Lower lobe of right lung (tissue), 2 donors: ENCODE data around the gene SSTR3. TPM values are rescaled to one million over a fixed set of nuclear protein-coding genes. Genes with fewer than 3 reads are reported as not detected.

Source experiments
- ATAC-seq, 2 donors: fragments of 200-7000 bp; cut with Tn5 transposase; one replicate each; pipeline ENCODE4 v1.9.1; 2020 to 2022; ENCODE audit warnings: mild to moderate bottlenecking in 2 of 2, moderate library complexity in 2 of 2
- DNase-seq: peaks from one replicate; pipeline ENCODE4 v3.0.0-alpha.2; 2020
- H3K27ac ChIP-seq: fragments of 200-600 bp; one replicate; pipeline ENCODE4 v1.8.0; 2022
- H3K27me3 ChIP-seq: fragments of 200-600 bp; one replicate; pipeline ENCODE4 v1.8.0; 2022; ENCODE audit warnings: low read depth
- H3K36me3 ChIP-seq: fragments of 200-600 bp; one replicate; pipeline ENCODE4 v1.8.0; 2022; ENCODE audit warnings: mild to moderate bottlenecking
- H3K4me1 ChIP-seq: fragments of 200-600 bp; one replicate; pipeline ENCODE4 v1.8.0; 2022
- H3K4me3 ChIP-seq: fragments of 200-600 bp; one replicate; pipeline ENCODE4 v1.8.0; 2022; ENCODE audit warnings: mild to moderate bottlenecking
- H3K9me3 ChIP-seq: fragments of 200-600 bp; one replicate; pipeline ENCODE4 v1.8.0; 2022
- CTCF ChIP-seq: fragments of 200-600 bp; IDR thresholded peaks from one replicate; pipeline ENCODE4 v1.8.0; 2022; ENCODE audit warnings: antibody characterized with exemption, mild to moderate bottlenecking
- intact Hi-C: fragments of 100-400 bp; cut with DNase I; formaldehyde crosslinking; loops from one replicate; pipeline ENCODE4 v1.11.0; 2022
- total RNA-seq: library from RNA; stranded (reverse); fragmentation: NEBNext Ultra II Directional; extraction: Animal tissue kit (Norgen Biotek cat#: 25700); gene quantifications from one replicate; pipeline ENCODE4 v1.2.1, GENCODE V29; 2021
- donor health status: DM: no; HTN: yes; CAD: no; lungs with severe emphysema.

The SSTR3 gene
- total RNA-seq, 1 donor from 2014 or later = not detected

GRCh38 chr22:37180531-37181231 lies 31.6 kb downstream of the SSTR3 start:
- TF ChIP-seq CTCF = no peak
- H3K27me3 ChIP-seq = no peaks in the 10 kb centered on the region
- no peak for ATAC-seq
- peaks cover 58% of the 10 kb centered on the region for H3K4me1 ChIP-seq
- H3K36me3 ChIP-seq = peaks cover 7% of the 10 kb centered on the region
- peak overlapping the region; percentile 58 for H3K27ac ChIP-seq
- DNase-seq = peak; percentile 43
- H3K4me3 ChIP-seq = no peak overlapping the region
- intact Hi-C loops = no loop called here
- H3K9me3 ChIP-seq = no peaks in the 10 kb centered on the region

- H3K27ac ChIP-seq = peak overlapping the region; percentile 58
- no peaks in the 10 kb centered on the region for H3K9me3 ChIP-seq
- no peak overlapping the region for H3K4me3 ChIP-seq
- H3K36me3 ChIP-seq = peaks cover 7% of the 10 kb centered on the region
- DNase-seq (peak; percentile 44), ATAC-seq (no peak)
- peaks cover 54% of the 10 kb centered on the region for H3K4me1 ChIP-seq
- intact Hi-C loops = no loop called here
- no peaks in the 10 kb centered on the region for H3K27me3 ChIP-seq
- TF ChIP-seq CTCF = no peak
These were observed 32.5 kb downstream of the SSTR3 start for GRCh38 chr22:37179622-37180420.

GRCh38 chr22:37179126-37179470 lies 33.2 kb downstream of the SSTR3 start:
- ATAC-seq (no peak), DNase-seq (no peak)
- Histone ChIP-seq H3K4me1 (peaks cover 54% of the 10 kb centered on the region), H3K27ac (peak overlapping the region; percentile 42), H3K36me3 (peaks cover 7% of the 10 kb centered on the region), H3K4me3 (no peak overlapping the region), H3K27me3 (no peaks in the 10 kb centered on the region), H3K9me3 (no peaks in the 10 kb centered on the region)
- TF ChIP-seq CTCF = no peak
- intact Hi-C loops = no loop called here

- H3K36me3 ChIP-seq = peaks cover 7% of the 10 kb centered on the region
- ATAC-seq = peak in 1 of 2 donors; percentile 31
- no peak for TF ChIP-seq CTCF
- H3K27me3 ChIP-seq = no peaks in the 10 kb centered on the region
- H3K27ac ChIP-seq = peak overlapping the region; percentile 42
- H3K4me1 ChIP-seq = peaks cover 54% of the 10 kb centered on the region
- peak; percentile 61 for DNase-seq
- no peak overlapping the region for H3K4me3 ChIP-seq
- intact Hi-C loops = no loop called here
- no peaks in the 10 kb centered on the region for H3K9me3 ChIP-seq
These were observed 33.7 kb downstream of the SSTR3 start for GRCh38 chr22:37178350-37179125.

GRCh38 chr22:37177755-37178154 lies 34.5 kb downstream of the SSTR3 start:
- TF ChIP-seq CTCF = no peak
- ATAC-seq = no peak

More at GRCh38 chr22:37177755-37178154, 34.5 kb downstream of the SSTR3 start:
- no peak overlapping the region for H3K27ac ChIP-seq
- peaks cover 54% of the 10 kb centered on the region for H3K4me1 ChIP-seq
- no peak overlapping the region for H3K4me3 ChIP-seq
- H3K36me3 ChIP-seq = peaks cover 7% of the 10 kb centered on the region
- no peaks in the 10 kb centered on the region for H3K9me3 ChIP-seq
- no peak for DNase-seq
- no peaks in the 10 kb centered on the region for H3K27me3 ChIP-seq
- intact Hi-C loops = no loop called here
